ENCODE data around the gene PARP9. TPM values are rescaled to one million over a fixed set of nuclear protein-coding genes. Genes with fewer than 3 reads are reported as not detected.

PARP9 gene
- total RNA-seq, 2 experiments from 2014 or later = 172 to 186 TPM

- CTCF ChIA-PET = interaction anchor here (1.0 kb wide), 1 partner anchor 143 kb away, joined by 3 read pairs; no protein-coding TSS in a partner anchor
- H3K27ac Mint-ChIP-seq = no peak overlapping the region
- no peaks in the 10 kb centered on the region for H3K9me3 Mint-ChIP-seq
- H3K27me3 Mint-ChIP-seq = no peaks in the 10 kb centered on the region
- H3K36me3 Mint-ChIP-seq (ENCODE audit: low read depth) = peaks cover 82% of the 10 kb centered on the region
- H3K4me3 Mint-ChIP-seq = no peak overlapping the region
- POLR2A ChIA-PET = no interaction called here
- no peak for DNase-seq
- peaks cover 49% of the 10 kb centered on the region for H3K4me1 Mint-ChIP-seq
Measured at GRCh38 chr3:122536632-122537001, 27.5 kb downstream of the PARP9 start.

GRCh38 chr3:122535964-122536631 lies 28.0 kb downstream of the PARP9 start:
- Mint-ChIP-seq H3K27me3 (no peaks in the 10 kb centered on the region), H3K4me1 (peaks cover 46% of the 10 kb centered on the region), H3K27ac (no peak overlapping the region), H3K36me3 (ENCODE audit: low read depth) (peaks cover 79% of the 10 kb centered on the region), H3K4me3 (no peak overlapping the region), H3K9me3 (no peaks in the 10 kb centered on the region)
- DNase-seq = no peak
- POLR2A ChIA-PET = no interaction called here
- CTCF ChIA-PET = interaction anchor here (1.0 kb wide), 1 partner anchor 143 kb away, joined by 3 read pairs; no protein-coding TSS in a partner anchor

- ChIA-PET CTCF (interaction anchor here (1.0 to 1.6 kb wide), 5 partner anchors 12 to 150 kb away, joined by 3 to 5 read pairs (median 4); partner anchors contain the start of genes FAM162A and KPNA1), POLR2A (no interaction called here)
- H3K4me1 Mint-ChIP-seq = peaks cover 36% of the 10 kb centered on the region
- no peaks in the 10 kb centered on the region for H3K9me3 Mint-ChIP-seq
- DNase-seq = peak; percentile 41
- no peak overlapping the region for H3K27ac Mint-ChIP-seq
- no peak overlapping the region for H3K4me3 Mint-ChIP-seq
- H3K27me3 Mint-ChIP-seq = no peaks in the 10 kb centered on the region
- peaks cover 73% of the 10 kb centered on the region for H3K36me3 Mint-ChIP-seq (ENCODE audit: low read depth)
Measured at GRCh38 chr3:122533931-122534334, 30.2 kb downstream of the PARP9 start.

- H3K4me1 Mint-ChIP-seq = peaks cover 33% of the 10 kb centered on the region
- ChIA-PET POLR2A (no interaction called here), CTCF (interaction anchor here (1.1 to 1.6 kb wide), 3 partner anchors 13 to 149 kb away, joined by 3 to 4 read pairs (median 3); partner anchors contain the start of gene FAM162A)
- no peak overlapping the region for H3K4me3 Mint-ChIP-seq
- H3K9me3 Mint-ChIP-seq = no peaks in the 10 kb centered on the region
- H3K27ac Mint-ChIP-seq = no peak overlapping the region
- H3K36me3 Mint-ChIP-seq (ENCODE audit: low read depth) = peaks cover 71% of the 10 kb centered on the region
- H3K27me3 Mint-ChIP-seq = no peaks in the 10 kb centered on the region
- no peak for DNase-seq
Measured at GRCh38 chr3:122533480-122533879, 30.6 kb downstream of the PARP9 start.

- H3K27me3 Mint-ChIP-seq = no peaks in the 10 kb centered on the region
- no peak for DNase-seq
- ChIA-PET CTCF (no interaction called here), POLR2A (no interaction called here)
- H3K36me3 Mint-ChIP-seq (ENCODE audit: low read depth) = peaks cover 70% of the 10 kb centered on the region
- no peak overlapping the region for H3K4me3 Mint-ChIP-seq
- no peaks in the 10 kb centered on the region for H3K9me3 Mint-ChIP-seq
- H3K4me1 Mint-ChIP-seq = peaks cover 11% of the 10 kb centered on the region
- H3K27ac Mint-ChIP-seq = peak overlapping the region; percentile 3
Measured at GRCh38 chr3:122530164-122530563, 33.9 kb downstream of the PARP9 start.

GRCh38 chr3:122523317-122523716 lies 40.8 kb downstream of the PARP9 start:
- ChIA-PET POLR2A (no interaction called here), CTCF (no interaction called here)
- Mint-ChIP-seq H3K27me3 (peaks cover 5% of the 10 kb centered on the region), H3K4me3 (no peak overlapping the region), H3K4me1 (peaks cover 4% of the 10 kb centered on the region), H3K9me3 (no peaks in the 10 kb centered on the region), H3K36me3 (ENCODE audit: low read depth) (peaks cover 33% of the 10 kb centered on the region), H3K27ac (no peak overlapping the region)
- DNase-seq = no peak

GRCh38 chr3:122520861-122521260 lies 43.2 kb downstream of the PARP9 start:
- peaks cover 5% of the 10 kb centered on the region for H3K27me3 Mint-ChIP-seq
- H3K4me1 Mint-ChIP-seq = peaks cover 6% of the 10 kb centered on the region
- POLR2A ChIA-PET = no interaction called here
- H3K4me3 Mint-ChIP-seq = no peak overlapping the region
- H3K36me3 Mint-ChIP-seq (ENCODE audit: low read depth) = peaks cover 12% of the 10 kb centered on the region
- DNase-seq = no peak
- no peak overlapping the region for H3K27ac Mint-ChIP-seq
- H3K9me3 Mint-ChIP-seq = no peaks in the 10 kb centered on the region
- CTCF ChIA-PET = no interaction called here

- no peak overlapping the region for H3K4me3 Mint-ChIP-seq
- peaks cover 9% of the 10 kb centered on the region for H3K36me3 Mint-ChIP-seq (ENCODE audit: low read depth)
- no peaks in the 10 kb centered on the region for H3K9me3 Mint-ChIP-seq
- POLR2A ChIA-PET = no interaction called here
- H3K4me1 Mint-ChIP-seq = peaks cover 11% of the 10 kb centered on the region
- CTCF ChIA-PET = interaction anchor here (0.6 to 1.4 kb wide), 3 partner anchors 9 to 68 kb away, joined by 3 to 5 read pairs (median 3); no protein-coding TSS in a partner anchor
- no peak for DNase-seq
- peaks cover 5% of the 10 kb centered on the region for H3K27me3 Mint-ChIP-seq
- H3K27ac Mint-ChIP-seq = no peak overlapping the region
Measured at GRCh38 chr3:122519693-122520092, 44.4 kb downstream of the PARP9 start.

- Mint-ChIP-seq H3K27me3 (peaks cover 5% of the 10 kb centered on the region), H3K9me3 (no peaks in the 10 kb centered on the region), H3K27ac (no peak overlapping the region), H3K4me3 (no peak overlapping the region), H3K4me1 (peaks cover 23% of the 10 kb centered on the region), H3K36me3 (ENCODE audit: low read depth) (peaks cover 4% of the 10 kb centered on the region)
- ChIA-PET POLR2A (no interaction called here), CTCF (interaction anchor here (0.8 to 1.6 kb wide), 3 partner anchors 11 to 163 kb away, joined by 3 to 4 read pairs (median 3); partner anchors contain the start of genes DTX3L and PARP9)
- DNase-seq = no peak
Measured at GRCh38 chr3:122516846-122517360, 47.2 kb downstream of the PARP9 start.

GRCh38 chr3:122515870-122516269 lies 48.2 kb downstream of the PARP9 start:
- Mint-ChIP-seq H3K36me3 (ENCODE audit: low read depth) (peaks cover 3% of the 10 kb centered on the region), H3K27ac (no peak overlapping the region), H3K4me3 (no peak overlapping the region)

GRCh38 chr3:122515020-122515468 lies 49.1 kb downstream of the PARP9 start:
- Mint-ChIP-seq H3K4me1 (peaks cover 32% of the 10 kb centered on the region), H3K4me3 (peak overlapping the region; percentile 85), H3K27ac (peak overlapping the region; percentile 87), H3K9me3 (peaks cover under 1% of the 10 kb centered on the region), H3K27me3 (peaks cover 5% of the 10 kb centered on the region), H3K36me3 (ENCODE audit: low read depth) (peaks cover 1% of the 10 kb centered on the region)
- ChIA-PET POLR2A (no interaction called here), CTCF (interaction anchor here (1.2 to 2.3 kb wide), 3 partner anchors 10 to 131 kb away, joined by 4 to 7 read pairs (median 5); partner anchors contain the start of gene FAM162A)
- DNase-seq = no peak

More at GRCh38 chr3:122515870-122516269, 48.2 kb downstream of the PARP9 start:
- peaks cover 5% of the 10 kb centered on the region for H3K27me3 Mint-ChIP-seq
- H3K9me3 Mint-ChIP-seq = no peaks in the 10 kb centered on the region
- ChIA-PET CTCF (interaction anchor here (1.4 to 2.3 kb wide), 2 partner anchors 12 to 131 kb away, joined by 3 to 7 read pairs; partner anchors contain the start of gene FAM162A), POLR2A (no interaction called here)
- H3K4me1 Mint-ChIP-seq = peaks cover 31% of the 10 kb centered on the region
- no peak for DNase-seq

GRCh38 chr3:122514123-122515019 lies 49.7 kb downstream of the PARP9 start, which contains the start of gene KPNA1:
TSS of gene KPNA1 (minus strand) at chr3:122514939. CDS start at chr3:122496565, 18,374 bp downstream.
- peak within 1 kb of the TSS; percentile 89 for H3K27ac Mint-ChIP-seq
- H3K4me1 Mint-ChIP-seq = peaks cover 36% of the 10 kb centered on the region

More at GRCh38 chr3:122514123-122515019, 49.7 kb downstream of the PARP9 start, which contains the start of gene KPNA1:
- ChIA-PET CTCF (interaction anchor here (1.2 to 2.3 kb wide), 3 partner anchors 10 to 130 kb away, joined by 4 to 7 read pairs (median 5); partner anchors contain the start of gene FAM162A), POLR2A (no interaction called here)
- Mint-ChIP-seq H3K27me3 (peaks cover 5% of the 10 kb centered on the region), H3K9me3 (peaks cover 4% of the 10 kb centered on the region), H3K4me3 (peak within 1 kb of the TSS; percentile 85), H3K36me3 (ENCODE audit: low read depth) (peaks cover 5% of the 10 kb centered on the region)
- peak; percentile 86 for DNase-seq
